WTC11 (cell line): Measurements from ENCODE around the gene CLNK. TPM values are rescaled to one million over a fixed set of nuclear protein-coding genes. Genes with fewer than 3 reads are reported as not detected.

ENCODE experiments used
- ATAC-seq: fragments of 200-7000 bp; cut with Tn5 transposase; 2 replicates; pipeline ENCODE4 v1.10.0; 2021; ENCODE audit warnings: mild to moderate bottlenecking, moderate library complexity
- Bru-seq: library from RNA; stranded (reverse); fragments of 400-500 nt; gene quantifications from one replicate; lab custom pipeline; 2021; lab: Mats Ljungman, UMichigan
- CTCF ChIA-PET: fragments of 300-600 bp; sonication (Branson Sonifier 250); formaldehyde crosslinking; loops from one replicate; lab custom pipeline; 2021; ENCODE audit warnings: antibody characterized with exemption; lab: Charles Lee
- POLR2A ChIA-PET: fragments of 350-600 bp; sonication (Branson Sonifier 250); formaldehyde crosslinking; loops from one replicate; lab custom pipeline; 2021; ENCODE audit warnings: antibody characterized with exemption; lab: Charles Lee
- DNase-seq: peaks from one replicate; pipeline ENCODE4 v3.0.0; 2021; ENCODE audit warnings: low spot score
- H3K27ac Mint-ChIP-seq: 2 replicates; pipeline ENCODE4 v1.8.0; 2021; ENCODE audit warnings: mixed read lengths
- H3K27me3 Mint-ChIP-seq: 2 replicates; pipeline ENCODE4 v1.8.0; 2021; ENCODE audit warnings: low read depth, mild to moderate bottlenecking, moderate library complexity, mixed read lengths
- H3K36me3 Mint-ChIP-seq: 2 replicates; pipeline ENCODE4 v1.8.0; 2021; ENCODE audit warnings: mixed read lengths
- H3K4me1 Mint-ChIP-seq: 2 replicates; pipeline ENCODE4 v1.8.0; 2022; ENCODE audit warnings: mixed read lengths
- H3K4me3 Mint-ChIP-seq: 2 replicates; pipeline ENCODE4 v1.8.0; 2021; ENCODE audit warnings: mild to moderate bottlenecking, moderate library complexity, mixed read lengths
- H3K9me3 Mint-ChIP-seq: 2 replicates; pipeline ENCODE4 v1.8.0; 2021; ENCODE audit warnings: mixed read lengths
- ATF1 ChIP-seq: sonication (generic); formaldehyde crosslinking; IDR thresholded peaks from 2 replicates; pipeline ENCODE4 v1.8.1; 2023; ENCODE audit warnings: mild to moderate bottlenecking, moderate library complexity, missing genetic modification reagents
- EMX1 ChIP-seq: fragments of 250-450 bp; sonication (Bioruptor Pico); IDR thresholded peaks from 2 replicates; pipeline ENCODE4 v1.8.0; 2021; ENCODE audit warnings: mild to moderate bottlenecking
- ESRRA ChIP-seq: sonication (generic); formaldehyde crosslinking; IDR thresholded peaks from 2 replicates; pipeline ENCODE4 v1.8.1; 2022; ENCODE audit warnings: mild to moderate bottlenecking, missing genetic modification reagents, borderline replicate concordance
- JUN ChIP-seq: sonication (generic); formaldehyde crosslinking; IDR thresholded peaks from 2 replicates; pipeline ENCODE4 v1.8.0; 2023; ENCODE audit warnings: mild to moderate bottlenecking, missing genetic modification reagents
- KAT7 ChIP-seq: sonication (generic); formaldehyde crosslinking; IDR thresholded peaks from 2 replicates; pipeline ENCODE4 v1.8.1; 2023; ENCODE audit warnings: missing genetic modification reagents, mild to moderate bottlenecking, borderline replicate concordance
- NFYB ChIP-seq: sonication (generic); formaldehyde crosslinking; conservative IDR thresholded peaks from 2 replicates; pipeline ENCODE4 v1.8.0; 2022; ENCODE audit warnings: low read depth, missing genetic modification reagents
- NR2C2 ChIP-seq: sonication (generic); formaldehyde crosslinking; IDR thresholded peaks from 2 replicates; pipeline ENCODE4 v1.8.0; 2022; ENCODE audit warnings: mild to moderate bottlenecking, missing genetic modification reagents
- OVOL2 ChIP-seq: fragments of 250-450 bp; sonication (Bioruptor Pico); IDR thresholded peaks from 2 replicates; pipeline ENCODE4 v1.9.0; 2021; ENCODE audit warnings: mild to moderate bottlenecking, borderline replicate concordance
- PRRX2 ChIP-seq: fragments of 250-450 bp; sonication (Bioruptor Pico); IDR thresholded peaks from 2 replicates; pipeline ENCODE4 v1.8.0; 2021; ENCODE audit warnings: mild to moderate bottlenecking
- STAT6 ChIP-seq: sonication (generic); formaldehyde crosslinking; conservative IDR thresholded peaks from 2 replicates; pipeline ENCODE4 v1.8.1; 2023; ENCODE audit warnings: mild to moderate bottlenecking, low read depth, missing genetic modification reagents, moderate library complexity
- USF2 ChIP-seq: sonication (generic); formaldehyde crosslinking; IDR thresholded peaks from 2 replicates; pipeline ENCODE4 v1.8.1; 2023; ENCODE audit warnings: mild to moderate bottlenecking, missing genetic modification reagents, moderate library complexity
- ZNF416 ChIP-seq: fragments of 250-450 bp; sonication (Bioruptor Pico); IDR thresholded peaks from 2 replicates; pipeline ENCODE4 v1.9.0; 2021; ENCODE audit warnings: mild to moderate bottlenecking, inconsistent platforms
- long read RNA-seq, 3 experiments: library from RNA in 1 of 3; library from capped mRNA in 1 of 3; library from polyadenylated mRNA in 1 of 3; unstranded in 2 of 3; stranded (forward) in 1 of 3; transcript quantifications; one replicate each; pipeline ENCODE4 v2.0.0, GENCODE V29; 2021
- total RNA-seq: library from RNA; stranded (reverse); gene quantifications from 3 replicates; pipeline ENCODE4 v1.2.3, GENCODE V29; 2021
- TF ChIP-seq, protein P1 (sequence below): sonication (generic); formaldehyde crosslinking; IDR thresholded peaks from 2 replicates; pipeline ENCODE4 v1.8.1; 2022; ENCODE audit warnings: low read depth, missing genetic modification reagents, borderline replicate concordance
- TF ChIP-seq, protein P2 (sequence below): sonication (generic); formaldehyde crosslinking; IDR thresholded peaks from 2 replicates; pipeline ENCODE4 v1.8.1; 2022; ENCODE audit warnings: mild to moderate bottlenecking, moderate library complexity, missing genetic modification reagents
- TF ChIP-seq, protein P3 (sequence below): sonication (generic); formaldehyde crosslinking; IDR thresholded peaks from 2 replicates; pipeline ENCODE4 v1.8.0; 2022; ENCODE audit warnings: mild to moderate bottlenecking, missing genetic modification reagents

CLNK gene, protein sequence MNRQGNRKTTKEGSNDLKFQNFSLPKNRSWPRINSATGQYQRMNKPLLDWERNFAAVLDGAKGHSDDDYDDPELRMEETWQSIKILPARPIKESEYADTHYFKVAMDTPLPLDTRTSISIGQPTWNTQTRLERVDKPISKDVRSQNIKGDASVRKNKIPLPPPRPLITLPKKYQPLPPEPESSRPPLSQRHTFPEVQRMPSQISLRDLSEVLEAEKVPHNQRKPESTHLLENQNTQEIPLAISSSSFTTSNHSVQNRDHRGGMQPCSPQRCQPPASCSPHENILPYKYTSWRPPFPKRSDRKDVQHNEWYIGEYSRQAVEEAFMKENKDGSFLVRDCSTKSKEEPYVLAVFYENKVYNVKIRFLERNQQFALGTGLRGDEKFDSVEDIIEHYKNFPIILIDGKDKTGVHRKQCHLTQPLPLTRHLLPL
- total RNA-seq: not detected in 3 replicates
- Bru-seq, nascent RNA: percentile 0 among the genes with signal in this experiment
- long read RNA-seq, experiment 1: 0 reads
- long read RNA-seq, experiment 2: 0 reads
- long read RNA-seq, experiment 3: 0 reads

GRCh38 chr4:10684631-10685030 lies at the start of gene CLNK:
TSS of gene CLNK (minus strand) at chr4:10684768. CDS start at chr4:10667869, 16,899 bp downstream.
- CTCF ChIA-PET: no interaction called here
- no peak for TF ChIP-seq ESRRA (CRISPR knock-in tag)

GRCh38 chr4:10733481-10734062 lies 49.0 kb upstream of the CLNK start:
- no peaks in the 10 kb centered on the region; the same call in 1 of the 2 replicates for H3K27me3 Mint-ChIP-seq
- TF ChIP-seq OVOL2 (no peak), USF2 (CRISPR knock-in tag) (no peak), ZNF416 (no peak)
- TF ChIP-seq, all 79 proteins: peak for 0
- POLR2A ChIA-PET: no interaction called here
- Mint-ChIP-seq H3K9me3 (peaks cover 88% of the 10 kb centered on the region), H3K4me3 (no peak overlapping the region), H3K36me3 (peaks cover 69% of the 10 kb centered on the region), H3K4me1 (peaks cover 5% of the 10 kb centered on the region), H3K27ac (no peak overlapping the region)
- CTCF ChIA-PET: no interaction called here
- ATAC-seq: no peak
- no peak for DNase-seq

More at GRCh38 chr4:10684631-10685030, at the start of gene CLNK:
- no peak for DNase-seq
- H3K4me1 Mint-ChIP-seq: peaks cover 2% of the 10 kb centered on the region
- H3K27me3 Mint-ChIP-seq: no peaks in the 10 kb centered on the region; the same call in none of the 2 replicates
- peaks cover 43% of the 10 kb centered on the region for H3K36me3 Mint-ChIP-seq
- H3K9me3 Mint-ChIP-seq: peaks cover 58% of the 10 kb centered on the region
- no peak within 1 kb of the TSS for H3K27ac Mint-ChIP-seq
- ATAC-seq: no peak
- POLR2A ChIA-PET: no interaction called here
- no peak within 1 kb of the TSS for H3K4me3 Mint-ChIP-seq

- DNase-seq: no peak
- no peak overlapping the region for H3K27ac Mint-ChIP-seq
- TF ChIP-seq ATF1 (CRISPR knock-in tag): no peak
- TF ChIP-seq, protein P1, sequence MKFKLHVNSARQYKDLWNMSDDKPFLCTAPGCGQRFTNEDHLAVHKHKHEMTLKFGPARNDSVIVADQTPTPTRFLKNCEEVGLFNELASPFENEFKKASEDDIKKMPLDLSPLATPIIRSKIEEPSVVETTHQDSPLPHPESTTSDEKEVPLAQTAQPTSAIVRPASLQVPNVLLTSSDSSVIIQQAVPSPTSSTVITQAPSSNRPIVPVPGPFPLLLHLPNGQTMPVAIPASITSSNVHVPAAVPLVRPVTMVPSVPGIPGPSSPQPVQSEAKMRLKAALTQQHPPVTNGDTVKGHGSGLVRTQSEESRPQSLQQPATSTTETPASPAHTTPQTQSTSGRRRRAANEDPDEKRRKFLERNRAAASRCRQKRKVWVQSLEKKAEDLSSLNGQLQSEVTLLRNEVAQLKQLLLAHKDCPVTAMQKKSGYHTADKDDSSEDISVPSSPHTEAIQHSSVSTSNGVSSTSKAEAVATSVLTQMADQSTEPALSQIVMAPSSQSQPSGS (CRISPR knock-in tag): no peak
- TF ChIP-seq, protein P2, sequence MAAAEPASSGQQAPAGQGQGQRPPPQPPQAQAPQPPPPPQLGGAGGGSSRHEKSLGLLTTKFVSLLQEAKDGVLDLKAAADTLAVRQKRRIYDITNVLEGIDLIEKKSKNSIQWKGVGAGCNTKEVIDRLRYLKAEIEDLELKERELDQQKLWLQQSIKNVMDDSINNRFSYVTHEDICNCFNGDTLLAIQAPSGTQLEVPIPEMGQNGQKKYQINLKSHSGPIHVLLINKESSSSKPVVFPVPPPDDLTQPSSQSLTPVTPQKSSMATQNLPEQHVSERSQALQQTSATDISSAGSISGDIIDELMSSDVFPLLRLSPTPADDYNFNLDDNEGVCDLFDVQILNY (CRISPR knock-in tag): no peak
- TF ChIP-seq KAT7 (CRISPR knock-in tag): no peak
- no peak for TF ChIP-seq EMX1 (CRISPR knock-in tag)
- TF ChIP-seq NR2C2: no peak
- TF ChIP-seq, protein P3, sequence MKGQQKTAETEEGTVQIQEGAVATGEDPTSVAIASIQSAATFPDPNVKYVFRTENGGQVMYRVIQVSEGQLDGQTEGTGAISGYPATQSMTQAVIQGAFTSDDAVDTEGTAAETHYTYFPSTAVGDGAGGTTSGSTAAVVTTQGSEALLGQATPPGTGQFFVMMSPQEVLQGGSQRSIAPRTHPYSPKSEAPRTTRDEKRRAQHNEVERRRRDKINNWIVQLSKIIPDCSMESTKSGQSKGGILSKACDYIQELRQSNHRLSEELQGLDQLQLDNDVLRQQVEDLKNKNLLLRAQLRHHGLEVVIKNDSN (CRISPR knock-in tag): no peak
- TF ChIP-seq JUN (CRISPR knock-in tag): no peak
- TF ChIP-seq STAT6 (CRISPR knock-in tag): no peak
- TF ChIP-seq NFYB (CRISPR knock-in tag): no peak
- TF ChIP-seq PRRX2 (CRISPR knock-in tag): no peak
- TF ChIP-seq, all 79 proteins: peak for 0
- ATAC-seq: no peak
- Mint-ChIP-seq H3K36me3 (peaks cover 66% of the 10 kb centered on the region), H3K9me3 (peaks cover 85% of the 10 kb centered on the region), H3K4me3 (no peak overlapping the region), H3K27me3 (no peaks in the 10 kb centered on the region; the same call in 1 of the 2 replicates), H3K4me1 (peaks cover 5% of the 10 kb centered on the region)
- POLR2A ChIA-PET: no interaction called here
- CTCF ChIA-PET: no interaction called here
These were observed 48.4 kb upstream of the CLNK start for GRCh38 chr4:10732914-10733415.
